Astrocyte (in vitro differentiated cells and primary cell): Measurements from ENCODE around the gene DEFB108B.
"Not testable (repeated sequence)": the region's sequence is repeated elsewhere in the genome, so short reads cannot be mapped to it uniquely, and the experiment has no call there.

ENCODE experiments used
- EZH2 ChIP-seq: IDR thresholded peaks from 2 replicates; pipeline ENCODE4 v1.6.1; 2012; ENCODE audit warnings: mild to moderate bottlenecking, low read length, inconsistent platforms; ENCODE audit not compliant: insufficient read depth
- TF ChIP-seq, protein P1 (sequence below): IDR thresholded peaks from 2 replicates; pipeline ENCODE4 v1.5.1; 2011; ENCODE audit warnings: low read depth, mild to moderate bottlenecking, inconsistent platforms, low read length, moderate library complexity; ENCODE audit not compliant: insufficient read depth

DNA sequence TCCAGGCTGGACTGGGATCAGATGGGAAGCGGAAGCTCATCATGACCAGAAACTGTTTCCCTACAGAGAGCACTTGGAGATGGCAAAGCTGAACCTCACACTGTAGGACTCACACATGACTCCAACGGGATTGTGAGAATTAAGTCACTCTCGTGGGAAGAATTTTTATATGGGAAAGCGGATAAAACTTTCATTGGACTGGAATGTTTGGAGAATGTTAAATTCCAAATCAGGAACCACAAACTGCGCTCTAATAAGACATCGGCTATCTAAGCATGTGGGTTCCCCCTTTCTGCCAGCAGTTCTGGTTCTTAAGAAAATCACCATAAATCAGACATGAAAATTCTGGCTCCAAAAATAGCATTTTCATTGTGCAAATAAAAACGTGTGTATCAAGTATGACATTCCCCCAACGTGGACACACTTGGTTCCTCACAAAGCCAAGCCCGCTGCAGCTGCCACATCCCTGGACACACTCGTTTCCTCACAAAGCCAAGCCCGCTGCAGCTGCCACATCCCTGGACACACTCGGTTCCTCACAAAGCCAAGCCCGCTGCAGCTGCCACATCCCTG, 33.4 kb upstream of the DEFB108B start:
- TF ChIP-seq, protein P1, sequence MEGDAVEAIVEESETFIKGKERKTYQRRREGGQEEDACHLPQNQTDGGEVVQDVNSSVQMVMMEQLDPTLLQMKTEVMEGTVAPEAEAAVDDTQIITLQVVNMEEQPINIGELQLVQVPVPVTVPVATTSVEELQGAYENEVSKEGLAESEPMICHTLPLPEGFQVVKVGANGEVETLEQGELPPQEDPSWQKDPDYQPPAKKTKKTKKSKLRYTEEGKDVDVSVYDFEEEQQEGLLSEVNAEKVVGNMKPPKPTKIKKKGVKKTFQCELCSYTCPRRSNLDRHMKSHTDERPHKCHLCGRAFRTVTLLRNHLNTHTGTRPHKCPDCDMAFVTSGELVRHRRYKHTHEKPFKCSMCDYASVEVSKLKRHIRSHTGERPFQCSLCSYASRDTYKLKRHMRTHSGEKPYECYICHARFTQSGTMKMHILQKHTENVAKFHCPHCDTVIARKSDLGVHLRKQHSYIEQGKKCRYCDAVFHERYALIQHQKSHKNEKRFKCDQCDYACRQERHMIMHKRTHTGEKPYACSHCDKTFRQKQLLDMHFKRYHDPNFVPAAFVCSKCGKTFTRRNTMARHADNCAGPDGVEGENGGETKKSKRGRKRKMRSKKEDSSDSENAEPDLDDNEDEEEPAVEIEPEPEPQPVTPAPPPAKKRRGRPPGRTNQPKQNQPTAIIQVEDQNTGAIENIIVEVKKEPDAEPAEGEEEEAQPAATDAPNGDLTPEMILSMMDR, result not testable (repeated sequence)
- TF ChIP-seq EZH2, result not testable (repeated sequence)
